GM18907 (cell line): ENCODE data around the gene FBXL5.
"Not testable (repeated sequence)": the region's sequence is repeated elsewhere in the genome, so short reads cannot be mapped to it uniquely, and the experiment has no call there.

ENCODE experiments used
- ATAC-seq: cut with Tn5 transposase; IDR thresholded peaks from one replicate; pipeline ENCODE4 v1.9.1; 2021; ENCODE audit warnings: mild to moderate bottlenecking, moderate library complexity; ENCODE audit not compliant: unreplicated experiment

FBXL5 gene

DNA sequence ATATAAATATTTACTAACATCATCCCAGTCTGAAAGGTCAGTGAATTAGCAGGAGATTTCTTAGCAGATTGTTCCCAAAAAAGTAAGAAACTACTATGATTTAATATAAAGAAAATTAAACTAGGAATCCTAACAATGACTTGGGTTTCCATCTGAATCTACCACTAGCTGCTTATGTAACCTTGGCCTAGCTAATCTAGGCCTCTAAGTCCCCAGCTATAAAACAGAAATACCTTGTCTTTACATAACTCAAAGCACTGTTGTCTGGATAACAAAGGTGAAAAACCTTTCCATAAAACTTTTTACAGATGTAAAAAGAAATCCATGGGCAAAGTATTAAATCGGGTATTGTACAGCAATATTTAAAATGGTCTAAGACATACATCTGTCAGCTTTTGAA is 3.0 kb downstream of the FBXL5 start:
- no peak for ATAC-seq

DNA sequence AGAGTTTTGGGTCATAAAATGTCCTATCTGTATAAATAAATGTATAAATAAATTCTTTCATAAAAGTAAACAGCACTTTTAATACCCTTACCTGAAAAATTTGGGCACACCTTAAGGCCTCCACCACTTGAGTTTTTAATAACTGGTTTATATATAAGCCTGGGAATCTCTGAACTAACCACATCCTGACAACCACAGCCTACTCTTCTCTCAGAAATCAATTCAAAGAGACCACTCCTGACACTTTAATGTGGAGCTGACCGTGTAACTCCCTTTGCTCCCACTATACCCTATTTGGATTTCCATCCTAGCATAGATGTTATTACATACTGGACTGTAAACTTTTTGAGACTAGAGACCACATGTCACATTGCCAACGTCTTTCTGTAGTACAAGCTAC is 3.5 kb downstream of the FBXL5 start:
- ATAC-seq = no peak

DNA sequence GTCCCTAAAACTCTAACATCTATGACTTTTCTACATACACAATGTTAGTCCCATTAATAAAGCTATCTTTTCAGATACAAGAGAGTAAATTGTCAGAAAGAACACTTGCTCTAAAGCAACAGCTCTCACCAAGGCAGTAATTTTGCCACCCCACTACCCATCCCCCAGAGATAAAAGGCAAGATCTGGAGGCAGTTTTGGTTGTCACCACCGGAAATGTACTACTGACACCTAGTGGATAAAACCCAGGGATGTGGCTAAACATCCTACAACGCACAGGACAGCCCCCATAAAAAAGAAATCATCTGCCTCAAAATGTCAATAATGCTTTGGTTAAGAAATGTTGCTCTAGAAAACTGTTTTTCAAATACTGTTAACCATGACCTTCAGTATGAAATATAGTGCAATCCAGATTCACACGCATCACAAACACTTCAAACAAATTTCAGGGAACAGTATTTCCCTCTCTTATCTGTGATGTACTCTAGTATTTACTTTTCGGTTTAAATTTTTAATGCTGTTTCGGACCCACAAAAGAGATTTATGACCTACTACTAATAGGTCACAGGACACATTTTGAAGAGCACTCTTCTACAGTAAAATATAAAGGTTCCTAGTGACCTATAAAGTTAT is 5.1 kb downstream of the FBXL5 start:
- ATAC-seq = peak; percentile 45

DNA sequence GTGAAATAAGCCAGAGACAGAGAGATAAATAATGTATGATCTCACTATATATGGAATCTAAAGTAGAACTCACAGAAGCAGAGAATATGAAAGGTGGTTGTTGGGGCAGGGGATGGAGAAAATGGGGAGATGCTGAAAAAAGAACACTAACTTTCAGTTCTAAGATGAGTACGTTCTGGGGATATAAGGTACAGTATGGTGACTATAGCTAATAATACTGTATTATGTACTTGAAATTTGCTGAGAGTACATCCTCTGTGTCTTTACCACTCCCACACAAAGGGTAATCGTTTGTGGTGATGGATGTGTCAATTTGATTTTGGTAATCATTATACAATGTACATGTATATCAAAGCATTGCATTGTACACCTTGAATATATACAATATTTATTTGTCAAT is 6.6 kb downstream of the FBXL5 start:
- peak; percentile 56 for ATAC-seq

DNA sequence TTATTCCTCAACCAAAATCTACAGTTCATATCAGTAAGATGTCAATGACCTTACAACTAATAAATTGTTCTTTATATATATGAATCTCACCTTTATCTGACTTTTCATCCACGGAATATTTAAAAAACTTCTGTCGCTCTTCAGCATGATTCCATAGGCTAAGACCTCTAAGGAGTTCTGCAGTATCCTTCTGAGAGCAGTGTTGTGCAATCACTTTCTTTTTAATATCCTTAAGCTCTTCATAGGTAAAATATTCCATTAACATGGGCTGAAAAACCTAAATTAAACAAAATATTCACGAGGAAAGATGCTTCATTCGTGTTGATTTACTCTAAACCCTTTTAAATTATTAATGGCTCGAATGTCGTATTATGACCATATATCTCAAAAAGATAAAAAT is 16.7 kb downstream of the FBXL5 start:
- ATAC-seq = no peak

DNA sequence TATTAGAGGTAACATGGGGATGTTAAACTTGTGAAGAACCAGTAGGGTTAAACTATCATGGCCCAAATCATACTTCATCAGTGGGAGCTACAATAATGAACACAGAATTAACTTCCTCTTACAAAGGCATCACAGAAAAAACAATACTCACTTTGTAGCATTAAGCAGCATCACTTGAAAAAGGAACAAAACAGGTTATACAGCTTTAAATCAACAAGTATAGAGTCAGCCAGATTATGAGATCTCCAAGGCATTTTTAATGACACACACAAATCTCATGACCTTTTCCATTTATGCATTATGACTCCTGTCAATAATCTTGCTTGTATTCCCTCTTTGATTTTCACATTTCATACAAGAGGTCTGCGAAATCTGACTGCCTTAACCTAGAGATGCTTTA is 18.3 kb downstream of the FBXL5 start:
- no peak for ATAC-seq

DNA sequence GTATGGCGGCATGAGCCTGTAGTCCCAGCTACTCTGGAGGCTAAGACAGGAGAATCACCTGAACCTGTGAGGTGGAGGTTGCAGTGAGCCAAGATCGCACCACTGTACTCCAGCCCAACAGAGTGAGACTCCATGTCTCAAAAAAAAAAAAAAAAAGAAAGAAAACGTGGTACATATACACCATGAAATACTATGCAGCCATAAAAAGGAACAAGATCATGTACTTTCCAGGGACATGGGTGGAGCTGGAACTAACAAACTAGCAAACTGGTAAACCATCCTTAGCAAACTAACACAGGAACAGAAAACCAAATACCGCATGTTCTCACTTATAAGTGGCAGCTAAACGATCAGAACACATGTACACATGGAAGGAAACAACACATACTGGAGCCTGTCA is 37.8 kb downstream of the FBXL5 start:
- not testable (repeated sequence) for ATAC-seq

DNA sequence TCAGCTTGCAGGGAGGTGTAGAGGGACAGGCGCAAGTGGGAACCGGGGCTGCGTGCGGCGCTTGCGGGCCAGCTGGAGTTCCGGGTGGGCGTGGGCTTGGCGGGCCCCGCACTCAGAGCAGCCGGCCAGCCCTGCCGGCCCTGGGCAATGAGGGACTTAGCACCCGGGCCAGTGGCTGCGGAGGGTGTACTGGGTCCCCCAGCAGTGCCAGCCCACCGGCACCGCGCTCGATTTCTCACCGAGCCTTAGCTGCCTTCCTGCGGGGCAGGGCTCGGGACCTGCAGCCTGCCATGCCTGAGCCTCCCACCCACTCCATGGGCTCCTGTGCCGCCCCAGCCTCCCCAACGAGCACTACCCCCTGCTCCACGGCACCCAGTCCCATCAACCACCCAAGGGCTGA is 40.3 kb downstream of the FBXL5 start:
- not testable (repeated sequence) for ATAC-seq

DNA sequence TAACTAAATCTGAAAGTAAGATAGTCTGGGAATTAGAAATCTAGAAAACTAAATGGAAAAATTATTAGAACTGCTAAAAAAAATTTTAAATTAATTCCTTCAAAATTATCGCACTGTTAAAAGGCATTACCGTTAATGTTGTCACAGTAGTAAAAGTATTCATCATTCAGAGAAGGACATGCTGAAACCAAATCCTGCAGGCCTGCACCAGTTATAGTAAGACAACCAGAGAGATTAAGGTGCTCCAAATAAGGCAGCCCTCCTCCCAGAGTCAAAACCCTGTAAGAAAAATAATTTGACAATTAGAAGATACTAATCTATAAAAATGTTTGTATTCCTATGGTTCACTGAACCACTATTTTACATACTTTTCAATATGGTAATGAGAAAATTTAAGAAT is 43.0 kb downstream of the FBXL5 start:
- ATAC-seq = no peak

DNA sequence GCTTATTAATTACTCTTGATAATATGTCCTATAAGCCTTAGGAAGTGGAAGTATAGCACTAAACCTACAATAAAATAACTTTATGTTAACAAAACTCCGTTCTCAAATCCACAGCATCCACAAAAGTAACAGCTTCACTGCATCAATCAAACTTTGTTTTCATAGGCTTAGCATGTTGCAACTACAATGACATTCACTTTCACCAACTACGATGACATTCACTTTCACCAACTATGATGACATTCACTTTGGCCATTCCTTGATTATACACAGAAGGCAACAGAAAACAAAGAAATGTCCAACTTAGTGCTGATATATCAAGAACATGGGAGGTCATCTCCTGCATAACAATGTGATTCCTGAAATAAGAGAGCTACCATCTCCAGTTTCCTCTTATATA is 44.3 kb downstream of the FBXL5 start:
- ATAC-seq = no peak

DNA sequence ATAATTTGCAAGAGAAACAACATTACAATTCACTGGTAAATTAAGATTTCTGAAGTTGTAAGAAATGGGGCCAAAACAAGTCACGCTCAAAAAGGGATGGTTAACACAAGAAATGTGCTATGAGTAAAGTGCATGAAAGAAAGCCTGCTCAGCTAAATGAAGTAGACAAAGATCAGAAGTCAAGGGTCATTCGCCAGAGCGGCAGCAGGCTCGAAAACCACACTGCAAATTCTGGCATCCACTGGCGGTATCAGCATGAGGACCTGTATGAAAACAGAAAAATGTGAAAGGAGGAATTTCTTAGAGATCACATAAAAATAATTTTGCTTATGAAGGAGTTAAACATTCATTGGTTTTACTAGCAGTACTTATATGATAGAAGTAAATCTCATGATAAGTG is 49.6 kb downstream of the FBXL5 start:
- no peak for ATAC-seq

DNA sequence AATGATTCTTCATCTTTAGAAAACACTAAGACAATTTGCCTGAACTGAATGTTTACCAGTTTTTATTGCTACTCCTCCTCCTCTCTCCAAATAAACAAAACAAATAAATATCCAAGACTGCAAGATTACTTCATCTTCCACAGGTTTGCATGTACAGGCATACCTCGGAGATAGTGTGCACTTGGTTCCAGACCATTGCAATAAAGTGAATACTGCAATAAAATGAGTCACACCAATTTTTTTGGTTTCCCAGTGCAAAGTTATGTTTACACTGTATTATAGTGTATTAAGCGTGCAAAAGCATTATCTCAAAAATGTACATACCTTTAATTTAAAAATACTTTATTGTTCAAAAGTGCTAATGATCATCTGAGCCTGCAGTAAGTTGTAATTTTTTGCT is 53.3 kb downstream of the FBXL5 start:
- ATAC-seq = no peak

DNA sequence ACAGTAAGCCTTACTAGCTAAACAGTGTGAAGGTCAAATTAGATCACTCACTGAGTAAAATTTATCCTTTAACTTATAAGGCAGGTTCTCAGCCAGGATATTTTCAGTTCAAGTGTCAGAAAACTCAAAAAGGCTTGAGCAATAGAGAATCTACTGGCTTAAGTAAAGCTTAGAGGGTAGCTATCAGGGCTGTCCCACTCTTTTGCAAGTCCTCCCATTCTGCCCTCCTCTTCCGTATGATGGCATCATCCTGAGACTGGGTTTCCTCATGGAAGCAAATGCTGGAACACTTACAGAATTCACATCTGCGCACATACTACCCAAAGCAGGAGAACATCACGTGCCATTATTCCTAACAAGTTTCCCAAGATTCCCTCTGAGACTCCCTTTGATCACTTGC is 55.0 kb downstream of the FBXL5 start:
- no peak for ATAC-seq

DNA sequence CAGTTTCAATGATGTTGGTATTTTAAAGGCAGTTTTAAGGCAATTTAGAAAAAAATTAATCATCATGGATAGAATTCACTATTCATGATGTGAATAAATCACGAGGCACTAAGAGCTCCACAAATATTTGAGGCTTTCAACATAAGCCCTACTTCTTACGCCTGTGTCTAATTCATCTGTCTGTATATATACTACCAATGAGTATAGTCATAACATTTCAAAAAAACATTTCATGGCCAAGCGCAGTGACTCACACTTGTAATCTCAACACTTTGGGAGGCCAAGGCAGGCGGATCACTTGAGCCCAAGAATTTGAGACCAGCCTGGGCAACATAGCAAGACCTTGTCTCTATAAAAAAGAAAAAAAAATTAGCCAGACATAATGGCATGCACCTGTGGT is 56.5 kb downstream of the FBXL5 start:
- ATAC-seq = no peak

DNA sequence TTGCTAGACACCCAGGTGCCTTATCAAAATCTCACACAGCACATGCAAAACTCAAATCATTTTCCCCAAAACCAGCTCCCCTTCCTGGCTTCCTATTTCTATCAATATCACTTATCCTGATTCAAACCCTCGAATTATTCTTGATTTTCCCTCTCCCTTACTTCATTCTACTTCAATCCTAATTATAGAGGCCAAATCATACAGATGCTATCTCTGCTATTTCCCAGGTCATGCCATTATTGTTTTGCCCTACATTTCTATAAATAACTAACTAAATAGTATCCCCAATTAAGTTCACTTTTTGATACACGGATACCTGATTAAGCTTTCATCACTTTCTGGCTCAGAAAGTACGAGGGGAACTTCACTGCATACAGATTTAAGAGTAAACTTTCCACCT is 62.4 kb downstream of the FBXL5 start:
- no peak for ATAC-seq

DNA sequence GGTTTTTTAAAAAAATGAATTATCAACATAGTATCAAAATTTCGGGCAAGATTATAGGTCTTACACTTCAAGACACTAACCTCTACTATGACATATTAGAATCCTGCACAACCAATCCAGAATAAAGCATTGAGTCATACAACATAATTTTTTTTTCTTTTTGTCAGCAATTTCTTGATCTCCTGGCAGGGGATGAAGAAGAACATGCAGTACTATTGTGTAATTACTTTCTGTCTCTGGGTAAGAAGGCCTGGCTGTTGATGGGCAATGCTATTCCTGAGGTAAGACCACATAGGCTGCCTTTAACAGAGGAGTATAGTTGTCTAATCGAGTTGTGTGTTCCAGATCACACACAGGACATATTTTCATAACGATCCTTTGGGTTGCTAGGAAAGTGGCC is 67.5 kb downstream of the FBXL5 start:
- ATAC-seq = no peak

DNA sequence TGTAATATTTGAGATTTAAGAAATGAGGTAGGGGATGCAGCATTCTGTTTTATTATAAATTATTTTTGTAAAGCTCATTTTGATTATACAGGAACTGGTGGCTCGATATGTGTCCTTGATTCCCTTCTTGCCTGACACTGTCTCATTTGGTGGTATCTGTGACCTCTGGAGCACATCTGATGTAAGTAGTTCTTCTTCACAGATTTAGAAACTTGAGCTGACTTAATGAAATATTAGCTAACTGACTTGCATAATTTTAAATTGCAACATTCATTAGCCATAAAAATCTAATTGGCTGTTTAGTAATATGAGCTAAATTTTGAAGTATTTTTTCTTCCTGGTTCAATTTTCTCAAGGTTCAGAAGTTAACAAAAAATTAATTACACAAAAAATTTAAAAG is 69.1 kb downstream of the FBXL5 start:
- ATAC-seq = no peak

DNA sequence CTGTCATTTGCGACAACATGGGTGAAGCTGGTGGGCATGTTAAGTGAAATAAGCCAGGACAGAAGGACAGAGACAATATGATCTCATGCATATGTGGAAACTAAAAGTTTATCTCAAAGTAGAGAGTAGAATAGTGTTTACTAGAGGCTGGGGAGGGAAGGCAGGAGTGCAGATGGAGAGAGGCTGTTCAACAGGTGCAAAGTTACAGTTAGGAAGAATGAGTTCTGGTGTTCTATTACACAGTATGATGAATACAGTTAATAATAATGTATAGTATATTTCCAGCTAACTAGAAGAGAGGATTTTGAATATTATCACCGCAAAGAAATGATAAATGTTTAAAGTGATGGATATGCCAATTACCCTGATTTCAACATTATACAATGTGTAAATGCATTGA is 69.8 kb downstream of the FBXL5 start:
- ATAC-seq = no peak

DNA sequence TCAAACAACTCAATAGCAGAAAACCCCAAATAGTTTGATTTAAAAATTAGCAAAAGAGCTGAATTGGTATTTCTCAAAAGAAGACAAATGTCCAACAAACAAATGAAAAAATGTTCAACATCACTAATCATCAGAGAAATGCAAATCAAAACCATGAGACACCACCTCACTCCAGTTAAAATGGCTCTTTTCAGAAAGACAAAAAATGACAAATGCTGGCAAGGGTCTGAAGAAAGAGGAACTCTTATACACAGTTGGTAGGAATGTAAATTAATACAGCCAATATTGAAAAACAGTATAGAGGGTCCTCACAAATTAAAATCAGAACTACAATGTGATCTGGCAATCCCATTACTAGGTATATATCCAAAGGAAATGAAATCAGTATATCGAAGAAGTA is 70.4 kb downstream of the FBXL5 start:
- ATAC-seq = no peak

DNA sequence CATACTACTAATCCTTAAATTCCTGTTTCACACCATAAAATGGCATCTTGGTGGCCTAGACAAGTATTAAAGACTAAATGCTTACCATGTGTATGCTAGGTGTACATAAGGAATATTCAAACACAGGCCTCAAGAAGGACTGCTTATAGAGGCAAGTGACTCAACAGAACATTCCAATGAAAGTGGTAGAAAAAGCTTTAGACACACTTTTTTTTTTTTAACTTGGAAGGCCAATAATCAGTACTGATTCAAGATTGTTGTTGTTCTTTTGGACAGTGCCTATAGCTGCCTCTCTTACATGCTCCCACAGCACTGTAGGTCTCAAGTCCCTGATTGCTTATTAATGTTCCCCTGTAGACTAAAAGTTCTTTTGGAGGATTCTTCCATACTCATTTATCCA is 77.6 kb downstream of the FBXL5 start:
- ATAC-seq = no peak

DNA sequence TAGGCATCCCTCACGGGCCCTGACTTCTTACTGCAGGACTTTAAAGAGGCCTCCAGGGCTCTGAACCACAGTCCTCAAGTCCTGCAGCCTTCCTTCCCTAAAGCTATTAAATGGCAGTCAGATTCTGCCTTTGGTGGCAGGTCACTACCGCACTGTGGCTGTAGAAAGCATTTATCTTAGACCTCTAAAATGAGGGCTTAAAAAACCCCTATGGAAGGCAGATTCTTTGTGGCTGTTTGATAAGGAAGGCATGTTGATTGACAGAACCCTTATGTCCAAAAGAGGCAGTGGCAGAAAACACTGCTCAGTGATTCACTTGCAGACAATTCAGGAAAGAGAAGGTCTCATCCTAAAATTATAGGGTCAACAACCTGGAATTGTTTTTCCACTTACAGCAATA is 79.2 kb downstream of the FBXL5 start:
- ATAC-seq = no peak

DNA sequence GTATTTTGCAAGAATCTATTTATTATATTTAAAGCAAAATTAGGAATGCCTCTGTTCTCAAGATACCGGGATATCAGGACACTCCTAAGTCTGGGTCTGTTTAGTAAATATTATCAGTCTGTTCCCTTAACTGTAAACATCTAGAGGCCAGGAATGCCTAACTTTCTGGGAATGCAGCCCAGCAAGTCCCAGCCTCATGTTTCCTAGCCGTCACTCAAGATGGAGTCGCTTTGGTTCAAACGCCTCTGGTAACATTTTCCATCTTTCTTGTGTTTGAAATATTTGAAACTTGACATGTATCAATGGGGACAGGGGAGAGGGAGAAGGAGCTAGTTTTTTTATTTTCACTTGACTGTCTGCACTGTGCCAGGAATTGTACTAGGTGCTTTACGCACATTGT is 85.4 kb downstream of the FBXL5 start:
- ATAC-seq = no peak

DNA sequence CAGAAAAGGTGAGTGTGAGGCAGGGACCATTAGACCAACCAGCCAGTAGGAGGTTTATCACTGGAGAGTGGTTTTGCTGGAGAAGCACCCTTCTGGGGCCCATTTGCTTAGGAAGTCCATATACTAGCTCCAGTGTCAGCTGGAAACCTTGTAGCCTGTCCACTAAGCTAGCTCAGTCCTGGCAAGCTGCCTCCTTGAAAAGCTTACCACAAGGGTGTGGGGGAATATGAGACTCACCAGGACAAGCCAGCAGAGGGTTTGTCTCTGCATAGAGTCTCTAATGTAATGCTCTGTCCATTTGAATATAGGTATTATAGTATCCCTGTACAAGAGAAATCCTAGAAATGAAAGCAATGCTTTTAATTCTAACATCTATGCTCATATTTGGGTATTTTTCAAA is 86.3 kb downstream of the FBXL5 start:
- no peak for ATAC-seq

DNA sequence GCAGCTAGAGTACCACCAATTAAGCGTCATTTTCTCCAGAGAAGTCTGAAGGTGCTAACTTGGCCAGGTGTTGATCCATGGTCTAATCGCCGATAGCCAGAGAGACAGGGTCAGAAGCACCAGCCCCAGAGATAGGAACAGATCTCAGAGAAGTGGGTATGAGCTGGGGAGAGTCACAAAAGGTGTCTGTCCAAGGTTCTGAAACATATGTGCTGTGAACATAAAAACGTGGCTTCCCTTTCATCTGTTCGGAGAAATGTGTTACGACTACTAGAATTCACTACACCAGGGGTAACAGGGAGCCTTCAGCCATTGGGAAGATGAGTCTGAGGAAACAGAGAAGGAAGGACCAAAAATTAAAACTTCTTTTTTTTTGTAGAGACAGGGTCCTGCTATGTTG is 91.3 kb downstream of the FBXL5 start:
- no peak for ATAC-seq
